Colon (tissue), 2 donors: ENCODE results near the gene FKBP4.

Source experiments
- FAIRE-seq: peaks from 2 replicates; lab custom pipeline; 2012; peaks lifted over from hg19 to GRCh38; lab: Jason Lieb, UNC
- donor health status: control.
- donor health status: control.

Gene FKBP4

GRCh38 chr12:2813214-2814185, 18.7 kb downstream of the FKBP4 start:
- FAIRE-seq: no peak

- no peak for FAIRE-seq
Measured at GRCh38 chr12:2819810-2820209, 25.0 kb downstream of the FKBP4 start.

GRCh38 chr12:2820432-2820831, 25.7 kb downstream of the FKBP4 start:
- no peak for FAIRE-seq

- no peak for FAIRE-seq
Measured at GRCh38 chr12:2823483-2823882, 28.7 kb downstream of the FKBP4 start.

GRCh38 chr12:2824541-2824940, 29.8 kb downstream of the FKBP4 start:
- FAIRE-seq: no peak

- FAIRE-seq: no peak
Measured at GRCh38 chr12:2825132-2825531, 30.4 kb downstream of the FKBP4 start.

- FAIRE-seq: no peak
Measured at GRCh38 chr12:2826036-2826435, 31.3 kb downstream of the FKBP4 start.

- FAIRE-seq: no peak
Measured at GRCh38 chr12:2826721-2827515, 32.1 kb downstream of the FKBP4 start.

- FAIRE-seq: no peak
Measured at GRCh38 chr12:2829275-2829674, 34.5 kb downstream of the FKBP4 start.

GRCh38 chr12:2832550-2833127, 37.9 kb downstream of the FKBP4 start:
- no peak for FAIRE-seq

GRCh38 chr12:2833327-2833726, 38.6 kb downstream of the FKBP4 start:
- FAIRE-seq: no peak

GRCh38 chr12:2833810-2834209, 39.0 kb downstream of the FKBP4 start:
- FAIRE-seq: no peak

GRCh38 chr12:2834581-2835491, 40.1 kb downstream of the FKBP4 start, which contains the start of gene NRIP2:
Gene NRIP2, minus strand, starts transcription at chr12:2835035. Its CDS starts 52 bp downstream, at chr12:2834983.
- FAIRE-seq: no peak

- FAIRE-seq: no peak
Measured at GRCh38 chr12:2835691-2836403, 41.1 kb downstream of the FKBP4 start.

- no peak for FAIRE-seq
Measured at GRCh38 chr12:2836574-2836973, 41.8 kb downstream of the FKBP4 start.

- no peak for FAIRE-seq
Measured at GRCh38 chr12:2841056-2841650, 46.4 kb downstream of the FKBP4 start.

- no peak for FAIRE-seq
Measured at GRCh38 chr12:2842948-2843347, 48.2 kb downstream of the FKBP4 start.

GRCh38 chr12:2844786-2845185, 50.0 kb downstream of the FKBP4 start:
- FAIRE-seq: no peak

- FAIRE-seq: no peak
Measured at GRCh38 chr12:2845280-2845679, 50.5 kb downstream of the FKBP4 start.

- FAIRE-seq: no peak
Measured at GRCh38 chr12:2851931-2852330, 57.2 kb downstream of the FKBP4 start.
